ENCODE data around the gene ASRGL1. TPM values are rescaled to one million over a fixed set of nuclear protein-coding genes. Genes with fewer than 3 reads are reported as not detected.

ASRGL1 gene
- polyA plus RNA-seq, 1 of the 3 experiments (the other 2 are of a cell fraction), result 4.3 TPM

GRCh38 chr11:62400760-62401159 is 63.5 kb downstream of the ASRGL1 start:
- Histone ChIP-seq H3K4me2 (peak overlapping the region; percentile 73; the same call in 1 of the 2 replicates), H3K4me3 (ENCODE audit: low read depth in 2 of 2, low read length in 1 of 2) (no peak overlapping the region), H3K36me3 (replicated peaks in 1 of 2; ENCODE audit: control insufficient read depth in 1 of 2, insufficient read depth in 2 of 2, low read length in 1 of 2) (no peaks in the 10 kb centered on the region), H4K20me1 (ENCODE audit: insufficient read depth) (no peaks in the 10 kb centered on the region), H3K9me3 (no peaks in the 10 kb centered on the region), H3K9ac (no peak overlapping the region; the same call in 1 of the 2 replicates), H3K79me2 (ENCODE audit: insufficient read depth) (no peaks in the 10 kb centered on the region), H3F3A (replicated peaks; ENCODE audit: insufficient read depth) (peaks cover 7% of the 10 kb centered on the region), H3K4me1 (ENCODE audit: control insufficient read depth in 1 of 2, insufficient read depth in 2 of 2, low read depth in 1 of 2, low read length in 1 of 2) (peaks cover 29 to 52% of the 10 kb centered on the region in 2 experiments; a peak in 3 of 4 replicates), H2AFZ (ENCODE audit: low read depth) (peak overlapping the region; percentile 66; the same call in 1 of the 2 replicates), H3K27me3 (ENCODE audit: insufficient read depth) (no peaks in the 10 kb centered on the region), H3K9me2 (no peaks in the 10 kb centered on the region), H3K27ac (ENCODE audit: low read depth in 2 of 2, low read length in 1 of 2) (peak overlapping the region; percentile 52 to 85; a peak in 3 of 4 replicates)
- POLR2A ChIA-PET, result interaction anchor here (0.7 to 2.4 kb wide), 9 partner anchors 28 to 441 kb away, joined by 3 to 7 read pairs (median 4); partner anchors contain the start of genes C11orf98, CSKMT and TUT1
- CTCF ChIA-PET, result interaction anchor here (0.9 to 5.5 kb wide), 7 partner anchors 9 to 152 kb away, joined by 3 to 60 read pairs (median 4); no protein-coding TSS in a partner anchor
- 15% methylated on average over 9 of the region's 9 CpGs for WGBS (ENCODE audit: low lambda C conversion rate)
- DNase-seq, result peak; percentile 93
- TF ChIP-seq MXI1 (IDR thresholded peaks at IDR 0.05; ENCODE audit: low read depth, low read length) (0 out of 2 replicates have a peak, but pooled peaks have one; percentile 40), RFX5 (IDR thresholded peaks at IDR 0.05; ENCODE audit: low read length) (no peak), TAF1 (IDR thresholded peaks at IDR 0.05; ENCODE audit: borderline replicate concordance, low read depth, low read length) (0 out of 2 replicates have a peak, but pooled peaks have one; percentile 36), TCF12 (IDR thresholded peaks at IDR 0.05) (peak; percentile 100), YY1 (IDR thresholded peaks at IDR 0.05; ENCODE audit: low read depth) (no peak), EZH2phosphoT487 (IDR thresholded peaks at IDR 0.05; ENCODE audit: borderline replicate concordance, low read depth) (no peak), EP300 (IDR thresholded peaks at IDR 0.05; ENCODE audit: borderline replicate concordance in 1 of 2, low read depth in 1 of 2, low read length in 1 of 2) (peak; percentile 86 to 90; a peak in 3 of 4 replicates), SIN3A (IDR thresholded peaks at IDR 0.05; ENCODE audit: borderline replicate concordance, low read depth, low read length) (peak; percentile 80; the same call in 1 of the 2 replicates), USF2 (IDR thresholded peaks at IDR 0.05; ENCODE audit: borderline replicate concordance, low read depth, low read length) (no peak), NFIC (IDR thresholded peaks at IDR 0.05; ENCODE audit: borderline replicate concordance) (peak; percentile 95), GATA2 (CRISPR knock-in tag; IDR thresholded peaks at IDR 0.05) (peak; percentile 52), RAD21 (IDR thresholded peaks at IDR 0.05; ENCODE audit: low read length) (peak; percentile 32), FOXM1 (IDR thresholded peaks at IDR 0.05; ENCODE audit: low read depth) (peak; percentile 27; the same call in 1 of the 2 replicates), POLR2AphosphoS5 (IDR thresholded peaks at IDR 0.05; ENCODE audit: low read depth, low read length) (peak; percentile 93), IRF3 (IDR thresholded peaks at IDR 0.05; ENCODE audit: low read depth, low read length) (no peak), CTCF (IDR thresholded peaks at IDR 0.05) (no peak), NRF1 (IDR thresholded peaks at IDR 0.05; ENCODE audit: low read depth, low read length) (no peak), MEF2A (IDR thresholded peaks at IDR 0.05; ENCODE audit: borderline replicate concordance, low read depth) (no peak), TEAD4 (IDR thresholded peaks at IDR 0.05; ENCODE audit: borderline replicate concordance, insufficient read depth) (peak; percentile 86)
- TF ChIP-seq, protein P1, sequence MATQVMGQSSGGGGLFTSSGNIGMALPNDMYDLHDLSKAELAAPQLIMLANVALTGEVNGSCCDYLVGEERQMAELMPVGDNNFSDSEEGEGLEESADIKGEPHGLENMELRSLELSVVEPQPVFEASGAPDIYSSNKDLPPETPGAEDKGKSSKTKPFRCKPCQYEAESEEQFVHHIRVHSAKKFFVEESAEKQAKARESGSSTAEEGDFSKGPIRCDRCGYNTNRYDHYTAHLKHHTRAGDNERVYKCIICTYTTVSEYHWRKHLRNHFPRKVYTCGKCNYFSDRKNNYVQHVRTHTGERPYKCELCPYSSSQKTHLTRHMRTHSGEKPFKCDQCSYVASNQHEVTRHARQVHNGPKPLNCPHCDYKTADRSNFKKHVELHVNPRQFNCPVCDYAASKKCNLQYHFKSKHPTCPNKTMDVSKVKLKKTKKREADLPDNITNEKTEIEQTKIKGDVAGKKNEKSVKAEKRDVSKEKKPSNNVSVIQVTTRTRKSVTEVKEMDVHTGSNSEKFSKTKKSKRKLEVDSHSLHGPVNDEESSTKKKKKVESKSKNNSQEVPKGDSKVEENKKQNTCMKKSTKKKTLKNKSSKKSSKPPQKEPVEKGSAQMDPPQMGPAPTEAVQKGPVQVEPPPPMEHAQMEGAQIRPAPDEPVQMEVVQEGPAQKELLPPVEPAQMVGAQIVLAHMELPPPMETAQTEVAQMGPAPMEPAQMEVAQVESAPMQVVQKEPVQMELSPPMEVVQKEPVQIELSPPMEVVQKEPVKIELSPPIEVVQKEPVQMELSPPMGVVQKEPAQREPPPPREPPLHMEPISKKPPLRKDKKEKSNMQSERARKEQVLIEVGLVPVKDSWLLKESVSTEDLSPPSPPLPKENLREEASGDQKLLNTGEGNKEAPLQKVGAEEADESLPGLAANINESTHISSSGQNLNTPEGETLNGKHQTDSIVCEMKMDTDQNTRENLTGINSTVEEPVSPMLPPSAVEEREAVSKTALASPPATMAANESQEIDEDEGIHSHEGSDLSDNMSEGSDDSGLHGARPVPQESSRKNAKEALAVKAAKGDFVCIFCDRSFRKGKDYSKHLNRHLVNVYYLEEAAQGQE (IDR thresholded peaks at IDR 0.05; ENCODE audit: low read depth, low read length), result peak; percentile 60; the same call in 1 of the 2 replicates
- TF ChIP-seq, protein P2, sequence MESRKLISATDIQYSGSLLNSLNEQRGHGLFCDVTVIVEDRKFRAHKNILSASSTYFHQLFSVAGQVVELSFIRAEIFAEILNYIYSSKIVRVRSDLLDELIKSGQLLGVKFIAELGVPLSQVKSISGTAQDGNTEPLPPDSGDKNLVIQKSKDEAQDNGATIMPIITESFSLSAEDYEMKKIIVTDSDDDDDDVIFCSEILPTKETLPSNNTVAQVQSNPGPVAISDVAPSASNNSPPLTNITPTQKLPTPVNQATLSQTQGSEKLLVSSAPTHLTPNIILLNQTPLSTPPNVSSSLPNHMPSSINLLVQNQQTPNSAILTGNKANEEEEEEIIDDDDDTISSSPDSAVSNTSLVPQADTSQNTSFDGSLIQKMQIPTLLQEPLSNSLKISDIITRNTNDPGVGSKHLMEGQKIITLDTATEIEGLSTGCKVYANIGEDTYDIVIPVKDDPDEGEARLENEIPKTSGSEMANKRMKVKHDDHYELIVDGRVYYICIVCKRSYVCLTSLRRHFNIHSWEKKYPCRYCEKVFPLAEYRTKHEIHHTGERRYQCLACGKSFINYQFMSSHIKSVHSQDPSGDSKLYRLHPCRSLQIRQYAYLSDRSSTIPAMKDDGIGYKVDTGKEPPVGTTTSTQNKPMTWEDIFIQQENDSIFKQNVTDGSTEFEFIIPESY (IDR thresholded peaks at IDR 0.05; ENCODE audit: borderline replicate concordance, low read depth), result peak; percentile 75; the same call in 1 of the 2 replicates
- TF ChIP-seq, protein P3, sequence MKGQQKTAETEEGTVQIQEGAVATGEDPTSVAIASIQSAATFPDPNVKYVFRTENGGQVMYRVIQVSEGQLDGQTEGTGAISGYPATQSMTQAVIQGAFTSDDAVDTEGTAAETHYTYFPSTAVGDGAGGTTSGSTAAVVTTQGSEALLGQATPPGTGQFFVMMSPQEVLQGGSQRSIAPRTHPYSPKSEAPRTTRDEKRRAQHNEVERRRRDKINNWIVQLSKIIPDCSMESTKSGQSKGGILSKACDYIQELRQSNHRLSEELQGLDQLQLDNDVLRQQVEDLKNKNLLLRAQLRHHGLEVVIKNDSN (IDR thresholded peaks at IDR 0.05; ENCODE audit: borderline replicate concordance, low read depth), result no peak
